Osteocyte (in vitro differentiated cells): Measurements from ENCODE around the gene MYOZ1. TPM values are rescaled to one million over a fixed set of nuclear protein-coding genes. Genes with fewer than 3 reads are reported as not detected.

ENCODE experiments used
- DNase-seq: peaks from one replicate; pipeline ENCODE4 v3.0.0; 2021; ENCODE audit warnings: mixed read lengths; ENCODE audit not compliant: unreplicated experiment; ENCODE audit errors: extremely low spot score
- H3K27ac Mint-ChIP-seq: one replicate; pipeline ENCODE4 v1.8.0; 2021; ENCODE audit warnings: mild to moderate bottlenecking, mixed read lengths; ENCODE audit not compliant: unreplicated experiment
- H3K27me3 Mint-ChIP-seq: one replicate; pipeline ENCODE4 v1.8.0; 2021; ENCODE audit warnings: mixed read lengths; ENCODE audit not compliant: unreplicated experiment
- H3K36me3 Mint-ChIP-seq: one replicate; pipeline ENCODE4 v1.8.0; 2021; ENCODE audit warnings: mixed read lengths; ENCODE audit not compliant: unreplicated experiment
- H3K4me1 Mint-ChIP-seq: one replicate; pipeline ENCODE4 v1.8.0; 2021; ENCODE audit warnings: mixed read lengths; ENCODE audit not compliant: unreplicated experiment
- H3K4me3 Mint-ChIP-seq: one replicate; pipeline ENCODE4 v1.8.0; 2021; ENCODE audit warnings: mild to moderate bottlenecking, moderate library complexity, mixed read lengths; ENCODE audit not compliant: unreplicated experiment
- H3K9me3 Mint-ChIP-seq: one replicate; pipeline ENCODE4 v1.8.0; 2021; ENCODE audit warnings: mixed read lengths; ENCODE audit not compliant: unreplicated experiment
- total RNA-seq: library from RNA; stranded (reverse); gene quantifications from 2 replicates; pipeline ENCODE4 v1.2.1, GENCODE V29; 2021
- TF ChIP-seq, protein P1 (sequence below): fragments of 200-600 bp; sonication (generic); IDR thresholded peaks from 2 replicates; pipeline ENCODE4 v1.5.0; 2021; ENCODE audit warnings: antibody characterized with exemption, mild to moderate bottlenecking, moderate library complexity

Gene MYOZ1
- total RNA-seq, 1 donor from 2014 or later: 0.59 TPM

DNA sequence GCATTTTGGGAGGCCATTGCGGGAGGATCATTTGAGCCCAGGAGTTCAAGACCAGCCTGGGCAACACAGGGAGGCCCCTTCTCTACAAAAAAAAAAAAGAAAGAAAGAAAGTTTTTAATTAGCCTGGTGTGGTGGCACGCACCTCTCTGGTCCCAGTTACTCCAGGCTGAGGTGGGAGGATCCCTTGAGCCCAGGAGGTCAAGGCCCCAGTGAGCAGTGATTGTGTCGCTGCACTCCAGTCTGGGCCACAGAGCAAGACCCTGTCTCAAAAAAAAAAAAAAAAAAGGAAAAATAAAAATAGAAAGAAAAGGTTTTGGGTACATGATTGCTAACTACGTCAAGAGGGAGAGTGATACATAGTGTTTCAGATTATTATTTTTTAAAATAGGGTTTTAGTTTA lies 48.2 kb downstream of the MYOZ1 start:
- H3K4me3 Mint-ChIP-seq: no peak overlapping the region

DNA sequence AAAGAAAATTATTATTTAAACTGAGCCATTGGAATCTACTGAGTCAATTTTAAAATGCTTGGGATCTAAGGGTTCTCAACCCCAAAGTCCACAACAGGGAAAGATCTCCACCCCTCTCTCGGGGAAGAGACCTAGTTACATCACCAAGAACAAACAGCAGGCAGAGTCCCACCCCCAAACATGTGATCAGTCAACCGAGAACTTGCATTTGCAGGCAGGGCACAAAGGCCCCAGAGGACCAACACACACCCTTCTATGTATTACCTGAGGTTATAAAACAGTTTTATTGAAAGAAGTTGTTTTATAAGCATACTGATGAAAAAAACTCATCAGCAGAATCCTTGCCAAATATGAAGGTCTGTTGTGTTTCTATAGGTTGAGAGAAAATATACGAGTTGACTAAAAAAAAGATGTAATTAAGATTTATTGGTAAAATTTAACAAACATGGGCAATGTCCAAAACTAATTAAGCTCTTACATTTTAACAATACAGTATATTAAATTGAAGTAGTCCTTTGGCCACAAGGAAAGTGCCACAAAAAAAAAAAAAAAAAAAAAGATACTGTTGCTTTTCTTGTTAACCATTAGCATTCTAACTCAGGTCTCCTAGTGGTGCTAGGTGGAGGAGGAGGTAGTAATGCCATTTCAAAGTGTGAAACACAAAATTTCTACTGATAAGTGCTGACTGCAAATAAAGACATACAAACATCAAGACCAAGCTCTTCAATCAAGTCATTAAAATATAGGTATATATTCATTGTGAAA lies 49.2 kb downstream of the MYOZ1 start:
- peaks cover 12% of the 10 kb centered on the region for H3K4me1 Mint-ChIP-seq
- peak overlapping the region; percentile 58 for H3K27ac Mint-ChIP-seq
- H3K4me3 Mint-ChIP-seq: peak overlapping the region; percentile 32
- H3K27me3 Mint-ChIP-seq: no peaks in the 10 kb centered on the region
- no peaks in the 10 kb centered on the region for H3K9me3 Mint-ChIP-seq
- TF ChIP-seq, protein P1, sequence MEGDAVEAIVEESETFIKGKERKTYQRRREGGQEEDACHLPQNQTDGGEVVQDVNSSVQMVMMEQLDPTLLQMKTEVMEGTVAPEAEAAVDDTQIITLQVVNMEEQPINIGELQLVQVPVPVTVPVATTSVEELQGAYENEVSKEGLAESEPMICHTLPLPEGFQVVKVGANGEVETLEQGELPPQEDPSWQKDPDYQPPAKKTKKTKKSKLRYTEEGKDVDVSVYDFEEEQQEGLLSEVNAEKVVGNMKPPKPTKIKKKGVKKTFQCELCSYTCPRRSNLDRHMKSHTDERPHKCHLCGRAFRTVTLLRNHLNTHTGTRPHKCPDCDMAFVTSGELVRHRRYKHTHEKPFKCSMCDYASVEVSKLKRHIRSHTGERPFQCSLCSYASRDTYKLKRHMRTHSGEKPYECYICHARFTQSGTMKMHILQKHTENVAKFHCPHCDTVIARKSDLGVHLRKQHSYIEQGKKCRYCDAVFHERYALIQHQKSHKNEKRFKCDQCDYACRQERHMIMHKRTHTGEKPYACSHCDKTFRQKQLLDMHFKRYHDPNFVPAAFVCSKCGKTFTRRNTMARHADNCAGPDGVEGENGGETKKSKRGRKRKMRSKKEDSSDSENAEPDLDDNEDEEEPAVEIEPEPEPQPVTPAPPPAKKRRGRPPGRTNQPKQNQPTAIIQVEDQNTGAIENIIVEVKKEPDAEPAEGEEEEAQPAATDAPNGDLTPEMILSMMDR: no peak
- DNase-seq: no peak
- no peaks in the 10 kb centered on the region for H3K36me3 Mint-ChIP-seq

More for the DNA sequence above, 48.2 kb downstream of the MYOZ1 start:
- H3K4me1 Mint-ChIP-seq: peaks cover 12% of the 10 kb centered on the region
- H3K36me3 Mint-ChIP-seq: no peaks in the 10 kb centered on the region
- DNase-seq: no peak
- no peaks in the 10 kb centered on the region for H3K9me3 Mint-ChIP-seq
- TF ChIP-seq, protein P1: no peak
- H3K27ac Mint-ChIP-seq: no peak overlapping the region
- no peaks in the 10 kb centered on the region for H3K27me3 Mint-ChIP-seq

DNA sequence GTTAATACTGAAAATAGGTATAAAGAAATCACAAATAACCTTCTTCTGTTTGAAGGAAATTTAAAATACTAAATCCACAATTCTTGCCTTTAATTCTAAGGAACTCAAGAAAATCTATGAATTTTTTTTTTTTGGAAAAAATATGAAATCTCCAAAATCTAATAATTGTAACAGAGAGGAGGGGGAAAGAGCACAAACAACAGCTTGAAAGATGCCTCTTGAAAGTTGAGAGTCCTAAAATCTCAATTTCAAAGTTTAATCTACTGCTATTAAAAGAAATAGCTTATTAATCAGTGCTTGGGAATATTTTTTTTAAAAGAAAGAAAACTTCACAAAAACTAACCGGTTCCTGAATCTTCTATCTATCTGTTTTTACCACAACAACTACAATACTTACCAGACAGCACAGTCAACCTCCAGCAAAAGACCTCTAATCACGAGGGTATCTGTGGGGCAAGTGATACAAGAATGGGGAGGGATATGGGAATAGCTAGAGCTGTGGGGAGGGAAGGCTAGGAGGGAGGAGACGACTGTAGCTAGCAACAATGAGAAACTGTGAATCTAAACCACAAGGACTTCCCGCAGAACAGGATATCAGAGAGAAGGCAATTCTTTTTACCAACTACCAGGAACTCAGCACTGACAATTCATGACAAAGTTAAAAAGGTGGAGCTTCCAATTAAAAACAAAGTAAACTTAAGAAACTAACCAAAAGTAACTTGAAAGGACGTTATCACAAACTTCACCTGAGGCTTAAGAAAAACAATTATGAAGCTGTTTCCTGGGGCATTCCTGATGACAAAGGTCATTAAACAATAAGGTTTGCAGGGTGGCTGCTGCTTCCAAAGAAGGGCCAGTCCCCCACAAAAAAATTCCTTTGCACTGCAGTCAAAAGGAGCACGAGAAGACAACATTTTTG lies 50.1 kb downstream of the MYOZ1 start, which contains the start of gene USP54:
Gene USP54 (minus strand): TSS at position 462 of the 919 bp plus-strand sequence. CDS start 15,684 bp downstream, outside the sequence.
- Mint-ChIP-seq H3K4me3 (peak within 1 kb of the TSS; percentile 32), H3K27ac (peak within 1 kb of the TSS; percentile 58), H3K4me1 (peaks cover 19% of the 10 kb centered on the region), H3K36me3 (no peaks in the 10 kb centered on the region), H3K9me3 (no peaks in the 10 kb centered on the region), H3K27me3 (no peaks in the 10 kb centered on the region)
- DNase-seq: no peak
- TF ChIP-seq, protein P1: no peak

DNA sequence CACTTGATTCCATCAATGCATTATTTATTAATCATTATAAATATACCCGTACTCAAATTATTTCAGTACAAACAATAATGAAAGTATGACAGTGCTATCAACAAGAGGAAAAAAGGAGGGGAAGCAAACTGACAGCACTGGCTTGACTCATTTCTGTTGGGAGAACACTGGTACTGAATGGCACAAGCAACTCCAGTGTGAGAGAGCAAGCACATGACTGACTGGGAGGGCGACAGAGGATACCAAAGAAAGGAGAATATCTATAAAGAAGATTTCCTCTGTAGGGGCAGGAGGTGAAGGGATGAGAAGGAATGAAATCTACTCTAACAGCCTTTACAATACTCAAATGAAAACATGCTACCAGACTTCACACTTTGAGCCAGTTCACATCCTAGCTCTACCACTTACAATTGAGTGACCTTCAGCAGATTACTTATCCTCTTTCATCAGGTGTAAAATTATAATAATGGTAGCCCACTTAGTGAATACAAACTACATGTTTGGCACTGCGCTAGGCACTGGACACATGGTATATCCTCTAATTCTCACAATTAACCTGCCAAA lies 51.6 kb downstream of the MYOZ1 start:
- no peak for DNase-seq
- H3K27ac Mint-ChIP-seq: no peak overlapping the region
- peaks cover 7% of the 10 kb centered on the region for H3K9me3 Mint-ChIP-seq
- no peak overlapping the region for H3K4me3 Mint-ChIP-seq
- no peaks in the 10 kb centered on the region for H3K36me3 Mint-ChIP-seq
- peaks cover 20% of the 10 kb centered on the region for H3K4me1 Mint-ChIP-seq
- no peaks in the 10 kb centered on the region for H3K27me3 Mint-ChIP-seq
- TF ChIP-seq, protein P1: no peak
